ENCODE data around the gene TM2D3. TPM values are rescaled to one million over a fixed set of nuclear protein-coding genes. Genes with fewer than 3 reads are reported as not detected.
"Not testable (repeated sequence)": the region's sequence is repeated elsewhere in the genome, so short reads cannot be mapped to it uniquely, and the experiment has no call there.

TM2D3 gene
- total and polyA plus RNA-seq, 2 experiments from 2014 or later: 26.2 to 36.6 TPM

- not testable (repeated sequence) for ATAC-seq; H3K27me3 ChIP-seq (ENCODE audit: insufficient read depth); H2AFZ ChIP-seq; H3F3A ChIP-seq (replicated peaks; ENCODE audit: low read depth); H4K20me1 ChIP-seq (replicated peaks; ENCODE audit: insufficient read depth); H3K27ac Mint-ChIP-seq; H3K4me3 Mint-ChIP-seq; H3K4me2 ChIP-seq; H3K36me3 ChIP-seq (ENCODE audit: insufficient read depth); H3K27me3 Mint-ChIP-seq (ENCODE audit: insufficient read depth, low read depth, poor library complexity); H3K4me3 ChIP-seq; H3K4me1 Mint-ChIP-seq; H3K9me2 ChIP-seq (ENCODE audit: insufficient read depth); H3K27ac ChIP-seq (ENCODE audit: low read depth); H3K4me1 ChIP-seq (ENCODE audit: insufficient read depth)
- Mint-ChIP-seq H3K9me3 (peaks cover 20% of the 10 kb centered on the region; the same call in 2 of the 3 replicates), H3K36me3 (ENCODE audit: low read depth) (peaks cover 30% of the 10 kb centered on the region)
- peak; percentile 43 for DNase-seq (ENCODE audit: low spot score)
- TF ChIP-seq, protein P1, sequence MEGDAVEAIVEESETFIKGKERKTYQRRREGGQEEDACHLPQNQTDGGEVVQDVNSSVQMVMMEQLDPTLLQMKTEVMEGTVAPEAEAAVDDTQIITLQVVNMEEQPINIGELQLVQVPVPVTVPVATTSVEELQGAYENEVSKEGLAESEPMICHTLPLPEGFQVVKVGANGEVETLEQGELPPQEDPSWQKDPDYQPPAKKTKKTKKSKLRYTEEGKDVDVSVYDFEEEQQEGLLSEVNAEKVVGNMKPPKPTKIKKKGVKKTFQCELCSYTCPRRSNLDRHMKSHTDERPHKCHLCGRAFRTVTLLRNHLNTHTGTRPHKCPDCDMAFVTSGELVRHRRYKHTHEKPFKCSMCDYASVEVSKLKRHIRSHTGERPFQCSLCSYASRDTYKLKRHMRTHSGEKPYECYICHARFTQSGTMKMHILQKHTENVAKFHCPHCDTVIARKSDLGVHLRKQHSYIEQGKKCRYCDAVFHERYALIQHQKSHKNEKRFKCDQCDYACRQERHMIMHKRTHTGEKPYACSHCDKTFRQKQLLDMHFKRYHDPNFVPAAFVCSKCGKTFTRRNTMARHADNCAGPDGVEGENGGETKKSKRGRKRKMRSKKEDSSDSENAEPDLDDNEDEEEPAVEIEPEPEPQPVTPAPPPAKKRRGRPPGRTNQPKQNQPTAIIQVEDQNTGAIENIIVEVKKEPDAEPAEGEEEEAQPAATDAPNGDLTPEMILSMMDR (conservative IDR thresholded peaks at IDR 0.05; ENCODE audit: low read depth in 2 of 2): peak in 1 of 2 experiments; percentile 67; a peak in 2 of 4 replicates
- H3K79me2 ChIP-seq (replicated peaks; ENCODE audit: insufficient read depth): peaks cover 19% of the 10 kb centered on the region
These were observed 2.6 kb upstream of the TM2D3 start for GRCh38 chr15:101654624-101655337.

GRCh38 chr15:101654171-101654570 lies 2.0 kb upstream of the TM2D3 start:
- H3K4me1 ChIP-seq (ENCODE audit: insufficient read depth): no peaks in the 10 kb centered on the region
- TF ChIP-seq CREB1 (CRISPR knock-in tag; IDR thresholded peaks at IDR 0.05; ENCODE audit: low read depth) (no peak), EZH2 (IDR thresholded peaks at IDR 0.05; ENCODE audit: low read depth, unreplicated experiment) (no peak), ZNF331 (CRISPR knock-in tag; IDR thresholded peaks at IDR 0.05; ENCODE audit: low read depth) (no peak), POLR2AphosphoS5 (IDR thresholded peaks at IDR 0.05; ENCODE audit: low read depth) (no peak), EZH2phosphoT487 (IDR thresholded peaks at IDR 0.05; ENCODE audit: unreplicated experiment) (no peak)
- TF ChIP-seq, protein P2, sequence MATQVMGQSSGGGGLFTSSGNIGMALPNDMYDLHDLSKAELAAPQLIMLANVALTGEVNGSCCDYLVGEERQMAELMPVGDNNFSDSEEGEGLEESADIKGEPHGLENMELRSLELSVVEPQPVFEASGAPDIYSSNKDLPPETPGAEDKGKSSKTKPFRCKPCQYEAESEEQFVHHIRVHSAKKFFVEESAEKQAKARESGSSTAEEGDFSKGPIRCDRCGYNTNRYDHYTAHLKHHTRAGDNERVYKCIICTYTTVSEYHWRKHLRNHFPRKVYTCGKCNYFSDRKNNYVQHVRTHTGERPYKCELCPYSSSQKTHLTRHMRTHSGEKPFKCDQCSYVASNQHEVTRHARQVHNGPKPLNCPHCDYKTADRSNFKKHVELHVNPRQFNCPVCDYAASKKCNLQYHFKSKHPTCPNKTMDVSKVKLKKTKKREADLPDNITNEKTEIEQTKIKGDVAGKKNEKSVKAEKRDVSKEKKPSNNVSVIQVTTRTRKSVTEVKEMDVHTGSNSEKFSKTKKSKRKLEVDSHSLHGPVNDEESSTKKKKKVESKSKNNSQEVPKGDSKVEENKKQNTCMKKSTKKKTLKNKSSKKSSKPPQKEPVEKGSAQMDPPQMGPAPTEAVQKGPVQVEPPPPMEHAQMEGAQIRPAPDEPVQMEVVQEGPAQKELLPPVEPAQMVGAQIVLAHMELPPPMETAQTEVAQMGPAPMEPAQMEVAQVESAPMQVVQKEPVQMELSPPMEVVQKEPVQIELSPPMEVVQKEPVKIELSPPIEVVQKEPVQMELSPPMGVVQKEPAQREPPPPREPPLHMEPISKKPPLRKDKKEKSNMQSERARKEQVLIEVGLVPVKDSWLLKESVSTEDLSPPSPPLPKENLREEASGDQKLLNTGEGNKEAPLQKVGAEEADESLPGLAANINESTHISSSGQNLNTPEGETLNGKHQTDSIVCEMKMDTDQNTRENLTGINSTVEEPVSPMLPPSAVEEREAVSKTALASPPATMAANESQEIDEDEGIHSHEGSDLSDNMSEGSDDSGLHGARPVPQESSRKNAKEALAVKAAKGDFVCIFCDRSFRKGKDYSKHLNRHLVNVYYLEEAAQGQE (IDR thresholded peaks at IDR 0.05; ENCODE audit: unreplicated experiment): no peak
- TF ChIP-seq, protein P3, sequence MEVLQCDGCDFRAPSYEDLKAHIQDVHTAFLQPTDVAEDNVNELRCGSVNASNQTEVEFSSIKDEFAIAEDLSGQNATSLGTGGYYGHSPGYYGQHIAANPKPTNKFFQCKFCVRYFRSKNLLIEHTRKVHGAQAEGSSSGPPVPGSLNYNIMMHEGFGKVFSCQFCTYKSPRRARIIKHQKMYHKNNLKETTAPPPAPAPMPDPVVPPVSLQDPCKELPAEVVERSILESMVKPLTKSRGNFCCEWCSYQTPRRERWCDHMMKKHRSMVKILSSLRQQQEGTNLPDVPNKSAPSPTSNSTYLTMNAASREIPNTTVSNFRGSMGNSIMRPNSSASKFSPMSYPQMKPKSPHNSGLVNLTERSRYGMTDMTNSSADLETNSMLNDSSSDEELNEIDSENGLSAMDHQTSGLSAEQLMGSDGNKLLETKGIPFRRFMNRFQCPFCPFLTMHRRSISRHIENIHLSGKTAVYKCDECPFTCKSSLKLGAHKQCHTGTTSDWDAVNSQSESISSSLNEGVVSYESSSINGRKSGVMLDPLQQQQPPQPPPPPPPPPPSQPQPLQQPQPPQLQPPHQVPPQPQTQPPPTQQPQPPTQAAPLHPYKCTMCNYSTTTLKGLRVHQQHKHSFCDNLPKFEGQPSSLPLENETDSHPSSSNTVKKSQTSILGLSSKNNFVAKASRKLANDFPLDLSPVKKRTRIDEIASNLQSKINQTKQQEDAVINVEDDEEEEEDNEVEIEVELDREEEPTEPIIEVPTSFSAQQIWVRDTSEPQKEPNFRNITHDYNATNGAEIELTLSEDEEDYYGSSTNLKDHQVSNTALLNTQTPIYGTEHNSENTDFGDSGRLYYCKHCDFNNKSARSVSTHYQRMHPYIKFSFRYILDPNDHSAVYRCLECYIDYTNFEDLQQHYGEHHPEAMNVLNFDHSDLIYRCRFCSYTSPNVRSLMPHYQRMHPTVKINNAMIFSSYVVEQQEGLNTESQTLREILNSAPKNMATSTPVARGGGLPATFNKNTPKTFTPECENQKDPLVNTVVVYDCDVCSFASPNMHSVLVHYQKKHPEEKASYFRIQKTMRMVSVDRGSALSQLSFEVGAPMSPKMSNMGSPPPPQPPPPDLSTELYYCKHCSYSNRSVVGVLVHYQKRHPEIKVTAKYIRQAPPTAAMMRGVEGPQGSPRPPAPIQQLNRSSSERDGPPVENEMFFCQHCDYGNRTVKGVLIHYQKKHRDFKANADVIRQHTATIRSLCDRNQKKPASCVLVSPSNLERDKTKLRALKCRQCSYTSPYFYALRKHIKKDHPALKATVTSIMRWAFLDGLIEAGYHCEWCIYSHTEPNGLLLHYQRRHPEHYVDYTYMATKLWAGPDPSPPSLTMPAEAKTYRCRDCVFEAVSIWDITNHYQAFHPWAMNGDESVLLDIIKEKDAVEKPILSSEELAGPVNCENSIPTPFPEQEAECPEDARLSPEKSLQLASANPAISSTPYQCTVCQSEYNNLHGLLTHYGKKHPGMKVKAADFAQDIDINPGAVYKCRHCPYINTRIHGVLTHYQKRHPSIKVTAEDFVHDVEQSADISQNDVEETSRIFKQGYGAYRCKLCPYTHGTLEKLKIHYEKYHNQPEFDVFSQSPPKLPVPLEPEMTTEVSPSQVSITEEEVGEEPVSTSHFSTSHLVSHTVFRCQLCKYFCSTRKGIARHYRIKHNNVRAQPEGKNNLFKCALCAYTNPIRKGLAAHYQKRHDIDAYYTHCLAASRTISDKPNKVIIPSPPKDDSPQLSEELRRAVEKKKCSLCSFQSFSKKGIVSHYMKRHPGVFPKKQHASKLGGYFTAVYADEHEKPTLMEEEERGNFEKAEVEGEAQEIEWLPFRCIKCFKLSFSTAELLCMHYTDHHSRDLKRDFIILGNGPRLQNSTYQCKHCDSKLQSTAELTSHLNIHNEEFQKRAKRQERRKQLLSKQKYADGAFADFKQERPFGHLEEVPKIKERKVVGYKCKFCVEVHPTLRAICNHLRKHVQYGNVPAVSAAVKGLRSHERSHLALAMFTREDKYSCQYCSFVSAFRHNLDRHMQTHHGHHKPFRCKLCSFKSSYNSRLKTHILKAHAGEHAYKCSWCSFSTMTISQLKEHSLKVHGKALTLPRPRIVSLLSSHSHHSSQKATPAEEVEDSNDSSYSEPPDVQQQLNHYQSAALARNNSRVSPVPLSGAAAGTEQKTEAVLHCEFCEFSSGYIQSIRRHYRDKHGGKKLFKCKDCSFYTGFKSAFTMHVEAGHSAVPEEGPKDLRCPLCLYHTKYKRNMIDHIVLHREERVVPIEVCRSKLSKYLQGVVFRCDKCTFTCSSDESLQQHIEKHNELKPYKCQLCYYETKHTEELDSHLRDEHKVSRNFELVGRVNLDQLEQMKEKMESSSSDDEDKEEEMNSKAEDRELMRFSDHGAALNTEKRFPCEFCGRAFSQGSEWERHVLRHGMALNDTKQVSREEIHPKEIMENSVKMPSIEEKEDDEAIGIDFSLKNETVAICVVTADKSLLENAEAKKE (CRISPR knock-in tag; IDR thresholded peaks at IDR 0.05): no peak

More at GRCh38 chr15:101654171-101654570, 2.0 kb upstream of the TM2D3 start:
- Mint-ChIP-seq H3K9me3 (peaks cover 20% of the 10 kb centered on the region; the same call in 2 of the 3 replicates), H3K36me3 (ENCODE audit: low read depth) (peaks cover 34% of the 10 kb centered on the region), H3K27ac (no peak overlapping the region), H3K27me3 (ENCODE audit: insufficient read depth, low read depth, poor library complexity) (peaks cover 9% of the 10 kb centered on the region), H3K4me3 (no peak overlapping the region), H3K4me1 (peaks cover 6% of the 10 kb centered on the region)
- no peaks in the 10 kb centered on the region for H3K9me2 ChIP-seq (ENCODE audit: insufficient read depth)
- no peaks in the 10 kb centered on the region; the same call in 1 of the 2 replicates for H4K20me1 ChIP-seq (replicated peaks; ENCODE audit: insufficient read depth)
- no peak for DNase-seq (ENCODE audit: low spot score)
- peaks cover 9% of the 10 kb centered on the region; the same call in 1 of the 2 replicates for H3K27me3 ChIP-seq (ENCODE audit: insufficient read depth)
- no peak for ATAC-seq
- no peak overlapping the region for H2AFZ ChIP-seq
- H3K4me2 ChIP-seq: no peak overlapping the region
- no peaks in the 10 kb centered on the region for H3F3A ChIP-seq (replicated peaks; ENCODE audit: low read depth)
- no peak overlapping the region for H3K4me3 ChIP-seq
- H3K36me3 ChIP-seq (ENCODE audit: insufficient read depth): no peaks in the 10 kb centered on the region; the same call in 1 of the 2 replicates
- peaks cover 25% of the 10 kb centered on the region for H3K79me2 ChIP-seq (replicated peaks; ENCODE audit: insufficient read depth)
- H3K27ac ChIP-seq (ENCODE audit: low read depth): no peak overlapping the region

Data from GM23338 (cell line).